DMS 273 (cell line): ENCODE measurements around the gene DOCK2.

Source experiments
- DNase-seq: peaks from one replicate; lab custom pipeline; 2025; ENCODE audit not compliant: unreplicated experiment; lab: John Stamatoyannopoulos, UW

Gene DOCK2

GRCh38 chr5:170110403-170111087 is 473.5 kb downstream of the DOCK2 start:
- no peak for DNase-seq

GRCh38 chr5:170111088-170111785 is 474.2 kb downstream of the DOCK2 start:
- DNase-seq: no peak

GRCh38 chr5:170112876-170113521 is 475.9 kb downstream of the DOCK2 start:
- no peak for DNase-seq

GRCh38 chr5:170113522-170113900 is 476.4 kb downstream of the DOCK2 start:
- DNase-seq: no peak

- no peak for DNase-seq
These were observed 477.2 kb downstream of the DOCK2 start for GRCh38 chr5:170114271-170114670.

- no peak for DNase-seq
These were observed 478.9 kb downstream of the DOCK2 start for GRCh38 chr5:170115925-170116324.

- DNase-seq: no peak
These were observed 480.7 kb downstream of the DOCK2 start for GRCh38 chr5:170117736-170118135.

- DNase-seq: no peak
These were observed 483.5 kb downstream of the DOCK2 start for GRCh38 chr5:170120576-170120975.

- no peak for DNase-seq
These were observed 484.2 kb downstream of the DOCK2 start for GRCh38 chr5:170121321-170121720.

- no peak for DNase-seq
These were observed 489.0 kb downstream of the DOCK2 start for GRCh38 chr5:170126061-170126460.

- DNase-seq: no peak
These were observed 489.6 kb downstream of the DOCK2 start for GRCh38 chr5:170126626-170127025.

GRCh38 chr5:170131235-170131634 is 494.2 kb downstream of the DOCK2 start:
- DNase-seq: no peak

GRCh38 chr5:170132269-170132975 is 495.3 kb downstream of the DOCK2 start:
- DNase-seq: peak; percentile 90
